GM23338 (cell line): ENCODE results near the gene VSIG10L2. TPM values are rescaled to one million over a fixed set of nuclear protein-coding genes. Genes with fewer than 3 reads are reported as not detected.

Experiments
- ATAC-seq: fragments of 200-7000 bp; cut with Tn5 transposase; 3 replicates; pipeline ENCODE4 v1.9.1; 2020
- DNase-seq: peaks from one replicate; pipeline ENCODE4 v3.0.0-alpha.2; 2015; ENCODE audit warnings: low spot score
- H2AFZ ChIP-seq: fragments of 200-600 bp; sonication (generic); 2 replicates; pipeline ENCODE4 v1.8.0; 2016; ENCODE audit warnings: antibody characterized with exemption, mild to moderate bottlenecking, moderate library complexity
- H3F3A ChIP-seq: fragments of 200-600 bp; sonication (generic); replicated peaks from 2 replicates; pipeline ENCODE4 v1.8.0; 2017; ENCODE audit warnings: antibody characterized with exemption, mixed run types, low read depth
- H3K27ac ChIP-seq: fragments of 200-600 bp; sonication (generic); 2 replicates; pipeline ENCODE4 v1.6.1; 2016; ENCODE audit warnings: low read depth
- H3K27me3 ChIP-seq: fragments of 200-600 bp; sonication (generic); 2 replicates; pipeline ENCODE4 v1.8.0; 2016; ENCODE audit warnings: mild to moderate bottlenecking, mixed run types, moderate library complexity; ENCODE audit not compliant: insufficient read depth
- H3K36me3 ChIP-seq: fragments of 200-600 bp; sonication (generic); 2 replicates; pipeline ENCODE4 v1.8.0; 2016; ENCODE audit warnings: mild to moderate bottlenecking; ENCODE audit not compliant: insufficient read depth
- H3K4me1 ChIP-seq: fragments of 200-600 bp; sonication (generic); 2 replicates; pipeline ENCODE4 v1.8.0; 2016; ENCODE audit warnings: mild to moderate bottlenecking, moderate library complexity; ENCODE audit not compliant: insufficient read depth
- H3K4me2 ChIP-seq: fragments of 200-600 bp; sonication (generic); 2 replicates; pipeline ENCODE4 v1.7.1; 2017; ENCODE audit warnings: mixed run types
- H3K4me3 ChIP-seq: fragments of 200-600 bp; sonication (generic); 2 replicates; pipeline ENCODE4 v1.6.1; 2016; ENCODE audit warnings: mixed run types
- H3K79me2 ChIP-seq: fragments of 200-600 bp; sonication (generic); replicated peaks from 2 replicates; pipeline ENCODE4 v1.8.0; 2017; ENCODE audit warnings: mild to moderate bottlenecking; ENCODE audit not compliant: insufficient read depth
- H3K9me2 ChIP-seq: fragments of 200-600 bp; sonication (generic); 2 replicates; pipeline ENCODE4 v1.8.0; 2017; ENCODE audit not compliant: insufficient read depth
- H4K20me1 ChIP-seq: fragments of 200-600 bp; sonication (generic); replicated peaks from 2 replicates; pipeline ENCODE4 v1.8.0; 2017; ENCODE audit warnings: mild to moderate bottlenecking; ENCODE audit not compliant: insufficient read depth
- H3K27ac Mint-ChIP-seq: 2 replicates; pipeline ENCODE4 v1.8.0; 2020; ENCODE audit warnings: inconsistent platforms, mild to moderate bottlenecking, moderate library complexity, mixed read lengths
- H3K27me3 Mint-ChIP-seq: 3 replicates; pipeline ENCODE4 v1.8.0; 2022; ENCODE audit warnings: low read depth, mild to moderate bottlenecking, moderate library complexity, mixed read lengths, inconsistent platforms; ENCODE audit not compliant: insufficient read depth, poor library complexity
- H3K36me3 Mint-ChIP-seq: 3 replicates; pipeline ENCODE4 v1.8.0; 2021; ENCODE audit warnings: low read depth, mild to moderate bottlenecking, inconsistent platforms, moderate library complexity, mixed read lengths
- H3K4me1 Mint-ChIP-seq: 3 replicates; pipeline ENCODE4 v1.8.0; 2020; ENCODE audit warnings: mild to moderate bottlenecking, inconsistent platforms, mixed read lengths
- H3K4me3 Mint-ChIP-seq: 3 replicates; pipeline ENCODE4 v1.8.0; 2021; ENCODE audit warnings: moderate library complexity, mild to moderate bottlenecking, inconsistent platforms, mixed read lengths
- H3K9me3 Mint-ChIP-seq: 3 replicates; pipeline ENCODE4 v1.8.0; 2020; ENCODE audit warnings: moderate library complexity, mild to moderate bottlenecking, inconsistent platforms, mixed read lengths
- CREB1 ChIP-seq: fragments of 250-450 bp; sonication (Bioruptor Pico); IDR thresholded peaks from 2 replicates; pipeline ENCODE4 v1.5.0; 2020; ENCODE audit warnings: low read depth, mild to moderate bottlenecking, moderate library complexity
- CTCF ChIP-seq, 2 experiments: fragments of 200-600 bp in 1 of 2; sonication (generic) in 1 of 2; conservative IDR thresholded peaks; 2 replicates each; pipeline versions ENCODE4 v1.5.1 to v1.6.1; 2016 to 2017; ENCODE audit warnings: antibody characterized with exemption in 2 of 2, low read depth in 2 of 2, mild to moderate bottlenecking in 2 of 2, moderate library complexity in 1 of 2
- EZH2 ChIP-seq: fragments of 200-600 bp; sonication (generic); IDR thresholded peaks from one replicate; pipeline ENCODE4 v1.8.0; 2017; ENCODE audit warnings: antibody characterized with exemption, mild to moderate bottlenecking, low read depth; ENCODE audit not compliant: unreplicated experiment
- JUNB ChIP-seq: IDR thresholded peaks from one replicate; pipeline ENCODE4 v1.6.1; 2016; ENCODE audit warnings: antibody characterized with exemption; ENCODE audit not compliant: unreplicated experiment
- POLR2AphosphoS5 ChIP-seq: IDR thresholded peaks from 2 replicates; pipeline ENCODE4 v1.6.1; 2016; ENCODE audit warnings: antibody characterized with exemption, low read depth
- ZNF331 ChIP-seq: fragments of 250-450 bp; sonication (Bioruptor Pico); IDR thresholded peaks from 2 replicates; pipeline ENCODE4 v1.5.0; 2020; ENCODE audit warnings: low read depth, mild to moderate bottlenecking, moderate library complexity
- ZNF462 ChIP-seq: fragments of 250-450 bp; sonication (Bioruptor Pico); IDR thresholded peaks from 2 replicates; pipeline ENCODE4 v1.5.0; 2020; ENCODE audit warnings: mild to moderate bottlenecking, moderate library complexity
- polyA plus RNA-seq: library from polyadenylated mRNA; unstranded; fragments of >200 nt; fragmentation: Nextera tagmentation; extraction: Ambion mirVana; gene quantifications from 2 replicates; pipeline ENCODE4 v1.2.1, GENCODE V29; 2016
- total RNA-seq: library from RNA; depleted of rRNA; stranded (reverse); fragments of >200 nt; shearing (Covaris generic); gene quantifications from 2 replicates; pipeline ENCODE4 v1.2.3, GENCODE V29; 2014

Gene VSIG10L2
- total and polyA plus RNA-seq, 2 experiments from 2014 or later: 0.63 TPM; not detected in 1

DNA sequence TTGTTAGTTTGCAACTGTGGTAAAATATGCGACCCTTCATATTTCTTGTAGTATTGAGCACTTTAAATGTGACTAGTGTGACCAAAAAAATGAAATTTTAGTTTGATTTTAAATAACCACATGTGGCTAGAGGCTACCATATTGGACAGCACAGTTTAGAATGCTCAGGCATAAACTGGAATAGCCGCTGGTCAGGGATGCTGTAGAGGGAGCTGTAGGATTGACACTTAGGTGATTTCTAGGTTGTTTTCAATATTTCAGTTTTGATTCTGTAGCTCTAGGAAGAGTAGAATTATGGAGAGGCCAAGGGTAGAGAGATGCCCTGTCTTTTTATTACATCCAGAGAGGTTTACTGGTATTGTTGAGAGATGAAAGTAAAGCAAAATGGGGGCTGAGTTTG is 10.8 kb upstream of the VSIG10L2 start:
- ATAC-seq (no peak), DNase-seq (no peak)
- no peaks in the 10 kb centered on the region for H3K36me3 Mint-ChIP-seq
- H3F3A ChIP-seq: no peaks in the 10 kb centered on the region
- peaks cover 10% of the 10 kb centered on the region for H3K4me1 ChIP-seq
- 0 out of 4 replicates have a peak, but pooled peaks of 1 of the 2 experiments have one; percentile 17 for TF ChIP-seq CTCF (conservative IDR thresholded peaks at IDR 0.05; ENCODE audit: low read depth in 2 of 2)
- no peak for TF ChIP-seq ZNF462
- H3K27ac ChIP-seq: no peak overlapping the region
- no peak overlapping the region for H3K4me3 Mint-ChIP-seq
- no peak overlapping the region for H3K4me2 ChIP-seq
- H3K9me3 Mint-ChIP-seq: no peaks in the 10 kb centered on the region
- no peak overlapping the region for H2AFZ ChIP-seq
- peaks cover 6% of the 10 kb centered on the region for H3K27me3 Mint-ChIP-seq
- H3K9me2 ChIP-seq: no peaks in the 10 kb centered on the region
- no peaks in the 10 kb centered on the region for H3K27me3 ChIP-seq
- H3K4me1 Mint-ChIP-seq: peaks cover 38% of the 10 kb centered on the region
- H3K27ac Mint-ChIP-seq: no peak overlapping the region
- H4K20me1 ChIP-seq: no peaks in the 10 kb centered on the region
- no peak overlapping the region for H3K4me3 ChIP-seq
- H3K79me2 ChIP-seq: no peaks in the 10 kb centered on the region
- H3K36me3 ChIP-seq: no peaks in the 10 kb centered on the region

- Mint-ChIP-seq H3K27me3 (peaks cover 10% of the 10 kb centered on the region), H3K4me3 (no peak overlapping the region), H3K9me3 (no peaks in the 10 kb centered on the region), H3K27ac (no peak overlapping the region), H3K36me3 (no peaks in the 10 kb centered on the region), H3K4me1 (peaks cover 35% of the 10 kb centered on the region)
- Histone ChIP-seq H3K9me2 (no peaks in the 10 kb centered on the region), H3K79me2 (no peaks in the 10 kb centered on the region), H3K4me2 (no peak overlapping the region), H4K20me1 (no peaks in the 10 kb centered on the region), H3K4me1 (peaks cover 10% of the 10 kb centered on the region), H3F3A (no peaks in the 10 kb centered on the region), H2AFZ (no peak overlapping the region; the same call in 1 of the 2 replicates), H3K4me3 (no peak overlapping the region), H3K27ac (no peak overlapping the region), H3K27me3 (no peaks in the 10 kb centered on the region), H3K36me3 (no peaks in the 10 kb centered on the region)
- DNase-seq: no peak
- ATAC-seq: no peak
- TF ChIP-seq JUNB (no peak), CREB1 (CRISPR knock-in tag) (no peak), ZNF331 (CRISPR knock-in tag) (no peak), EZH2 (no peak), POLR2AphosphoS5 (no peak)
These were observed 10.1 kb upstream of the VSIG10L2 start for GRCh38 chr11:125935618-125936199.
